Motor neuron (in vitro differentiated cells): ENCODE measurements around the gene AP2A1. TPM values are rescaled to one million over a fixed set of nuclear protein-coding genes. Genes with fewer than 3 reads are reported as not detected.
"Not testable (repeated sequence)": the region's sequence is repeated elsewhere in the genome, so short reads cannot be mapped to it uniquely, and the experiment has no call there.

Experiments used
- ATAC-seq, 8 experiments: fragments of 200-7000 bp; cut with Tn5 transposase; replicated peaks in 6 of 8; 2 replicates each; pipeline ENCODE4 v1.8.0; 2021; ENCODE audit warnings: mild to moderate bottlenecking in 8 of 8, moderate library complexity in 8 of 8
- H3K27ac ChIP-seq, 2 donors: fragments of 250-450 bp; sonication (Bioruptor Pico); 2 replicates each; pipeline ENCODE4 v1.9.0; 2021; ENCODE audit warnings: antibody characterized with exemption in 2 of 2, mild to moderate bottlenecking in 2 of 2, moderate library complexity in 1 of 2
- H3K4me1 ChIP-seq, 2 donors: fragments of 250-450 bp; sonication (Bioruptor Pico); replicated peaks in 1 of 2; 2 replicates each; pipeline ENCODE4 v1.6.1; 2021; ENCODE audit warnings: antibody characterized with exemption in 2 of 2, mild to moderate bottlenecking in 2 of 2, moderate library complexity in 1 of 2
- H3K4me3 ChIP-seq, 5 donors: fragments of 250-450 bp; sonication (Bioruptor Pico); 2 replicates each; pipeline ENCODE4 v1.9.0; 2021; ENCODE audit warnings: antibody characterized with exemption in 5 of 5, mild to moderate bottlenecking in 5 of 5, moderate library complexity in 4 of 5
- WGBS, 10 experiments: fragments of 450-650 bp; shearing (Covaris generic); methylation state at CpG; one replicate each; pipeline ENCODE4 v1.0.0; 2022; 5-methylcytosine and 5-hydroxymethylcytosine counted together
- in situ Hi-C, 9 experiments: fragments of 400-800 bp; cut with MboI; loops; one replicate each; pipeline ENCODE4 v1.15.0; 2021; ENCODE audit warnings: low sequenced_read_pairs in 9 of 9, low pct_unique_long_range_greater_than_20kb in 2 of 9; ENCODE audit not compliant: unreplicated experiment in 9 of 9
- total RNA-seq, 8 experiments: library from RNA; unstranded; fragments of 300-600 nt; gene quantifications; 2 replicates each; pipeline versions ENCODE4 v1.2.3 to v1.2.4, GENCODE V29; 2022

The AP2A1 gene
- total RNA-seq = 10 to 100 TPM; 58.6 to 76.4 (median 71.7) TPM

- ATAC-seq = peak in 1 of 8 experiments; percentile 2
- in situ Hi-C loops = no loop called here
- H3K4me1 ChIP-seq = peaks cover 5 to 13% of the 10 kb centered on the region in 2 donors
- no CpG with 5 or more reads among the region's 38 CpGs for WGBS, 10 experiments
- H3K27ac ChIP-seq = peak within 1 kb of the TSS; percentile 81 to 86
- H3K4me3 ChIP-seq = peak within 1 kb of the TSS; percentile 63 to 90 (median 77)
Measured at GRCh38 chr19:49766930-49767299, at the start of gene AP2A1. TSS of gene AP2A1 (plus strand) at chr19:49767001. CDS start at chr19:49767134, 133 bp downstream.

GRCh38 chr19:49718511-49718910 is 48.3 kb upstream of the AP2A1 start:
- no peak overlapping the region for H3K27ac ChIP-seq
- 74 to 100% (median 93%) methylated on average over 1 to 6 of the region's 8 CpGs for WGBS, 10 experiments
- in situ Hi-C loops = no loop called here
- peaks cover 0 to 3% of the 10 kb centered on the region in 2 donors for H3K4me1 ChIP-seq
- no peak overlapping the region for H3K4me3 ChIP-seq
- no peak for ATAC-seq

GRCh38 chr19:49718991-49719390 is 47.8 kb upstream of the AP2A1 start:
- H3K27ac ChIP-seq = no peak overlapping the region
- peaks cover 0 to 3% of the 10 kb centered on the region in 2 donors for H3K4me1 ChIP-seq
- WGBS, 10 experiments = 40 to 91% (median 65%) methylated on average over 1 to 5 of the region's 6 CpGs; no CpG with 5 or more reads in 4 of the 10 experiments
- ATAC-seq = no peak
- in situ Hi-C loops = no loop called here
- H3K4me3 ChIP-seq = no peak overlapping the region

- H3K27ac ChIP-seq, H3K4me3 ChIP-seq, ATAC-seq, in situ Hi-C loops, H3K4me1 ChIP-seq: not testable (repeated sequence)
- WGBS, 10 experiments = 0 to 89% (median 61%) methylated on average over 1 to 9 of the region's 22 CpGs; no CpG with 5 or more reads in 2 of the 10 experiments
Measured at GRCh38 chr19:49719420-49719819, 47.4 kb upstream of the AP2A1 start.

GRCh38 chr19:49727217-49728030 is 39.4 kb upstream of the AP2A1 start:
- no peak overlapping the region for H3K4me3 ChIP-seq
- no peak overlapping the region for H3K27ac ChIP-seq
- H3K4me1 ChIP-seq = no peaks in the 10 kb centered on the region
- in situ Hi-C loops = no loop called here
- peak in 2 of 8 experiments; percentile 47 to 66 for ATAC-seq
- WGBS, 10 experiments = 0 to 100% (median 70%) methylated on average over 1 to 13 of the region's 23 CpGs; no CpG with 5 or more reads in 3 of the 10 experiments

- ATAC-seq = no peak
- in situ Hi-C loops = no loop called here
- Histone ChIP-seq H3K27ac (no peak overlapping the region), H3K4me3 (no peak overlapping the region), H3K4me1 (no peaks in the 10 kb centered on the region)
- whole genome bisulfite sequencing, 10 experiments = 57 to 97% (median 89%) methylated on average over 1 to 5 of the region's 5 CpGs; no CpG with 5 or more reads in 1 of the 10 experiments
Measured at GRCh38 chr19:49730166-49730565, 36.6 kb upstream of the AP2A1 start.

GRCh38 chr19:49738268-49738667 is 28.5 kb upstream of the AP2A1 start:
- H3K27ac ChIP-seq = no peak overlapping the region
- ATAC-seq = no peak
- H3K4me3 ChIP-seq = no peak overlapping the region
- WGBS, 10 experiments = 12 to 100% (median 71%) methylated on average over 1 to 3 of the region's 4 CpGs; no CpG with 5 or more reads in 3 of the 10 experiments
- in situ Hi-C loops = no loop called here
- no peaks in the 10 kb centered on the region for H3K4me1 ChIP-seq

GRCh38 chr19:49739098-49739497 is 27.7 kb upstream of the AP2A1 start:
- 100% methylated on average over 1 of the region's 1 CpG; no CpG with 5 or more reads in 7 of the 10 experiments for WGBS, 10 experiments
- in situ Hi-C loops = no loop called here
- H3K27ac ChIP-seq = no peak overlapping the region
- H3K4me1 ChIP-seq = no peaks in the 10 kb centered on the region
- no peak overlapping the region for H3K4me3 ChIP-seq
- ATAC-seq = no peak

- H3K4me3 ChIP-seq = no peak overlapping the region
- H3K27ac ChIP-seq = no peak overlapping the region
- WGBS, 10 experiments = 100% methylated on average over 2 to 3 of the region's 10 CpGs; no CpG with 5 or more reads in 7 of the 10 experiments
- in situ Hi-C loops = no loop called here
- no peak for ATAC-seq
- no peaks in the 10 kb centered on the region for H3K4me1 ChIP-seq
Measured at GRCh38 chr19:49739933-49740332, 26.9 kb upstream of the AP2A1 start.

GRCh38 chr19:49741210-49741844 is 25.5 kb upstream of the AP2A1 start:
- no peak for ATAC-seq
- Histone ChIP-seq H3K4me3 (no peak overlapping the region), H3K4me1 (no peaks in the 10 kb centered on the region), H3K27ac (no peak overlapping the region)
- 75 to 100% (median 93%) methylated on average over 1 to 8 of the region's 9 CpGs; no CpG with 5 or more reads in 4 of the 10 experiments for WGBS, 10 experiments
- in situ Hi-C loops = no loop called here

GRCh38 chr19:49744946-49745381 is 21.8 kb upstream of the AP2A1 start:
- Histone ChIP-seq H3K27ac (no peak overlapping the region), H3K4me3 (no peak overlapping the region), H3K4me1 (no peaks in the 10 kb centered on the region)
- 20 to 96% (median 68%) methylated on average over 1 to 16 of the region's 23 CpGs; no CpG with 5 or more reads in 4 of the 10 experiments for WGBS, 10 experiments
- in situ Hi-C loops = no loop called here
- peak in 1 of 8 experiments; percentile 24 for ATAC-seq

GRCh38 chr19:49746206-49746958 is 20.4 kb upstream of the AP2A1 start:
- peak in 2 of 8 experiments; percentile 24 to 74 for ATAC-seq
- H3K4me1 ChIP-seq = no peaks in the 10 kb centered on the region
- 47 to 100% (median 88%) methylated on average over 1 to 10 of the region's 52 CpGs; no CpG with 5 or more reads in 5 of the 10 experiments for WGBS, 10 experiments
- in situ Hi-C loops = no loop called here
- H3K4me3 ChIP-seq = no peak overlapping the region
- H3K27ac ChIP-seq = no peak overlapping the region
